Measurements from ENCODE around the gene LIMS1. TPM values are rescaled to one million over a fixed set of nuclear protein-coding genes. Genes with fewer than 3 reads are reported as not detected.
A peak's percentile ranks its signal among the peaks of the same experiment; 100 is the strongest.

LIMS1 gene
- total RNA-seq, 1 experiment from 2014 or later, result 58.1 TPM

GRCh38 chr2:108607706-108608301 is 73.5 kb downstream of the LIMS1 start:
- peak; percentile 46 for DNase-seq
- no peaks in the 10 kb centered on the region for H3K36me3 ChIP-seq (replicated peaks; ENCODE audit: control insufficient read depth, insufficient read depth, low read length)
- no peaks in the 10 kb centered on the region for H3K27me3 ChIP-seq (ENCODE audit: control insufficient read depth, insufficient read depth, low read length)
- H3K4me3 ChIP-seq (ENCODE audit: insufficient read depth, low read depth, low read length), result no peak overlapping the region

DNA sequence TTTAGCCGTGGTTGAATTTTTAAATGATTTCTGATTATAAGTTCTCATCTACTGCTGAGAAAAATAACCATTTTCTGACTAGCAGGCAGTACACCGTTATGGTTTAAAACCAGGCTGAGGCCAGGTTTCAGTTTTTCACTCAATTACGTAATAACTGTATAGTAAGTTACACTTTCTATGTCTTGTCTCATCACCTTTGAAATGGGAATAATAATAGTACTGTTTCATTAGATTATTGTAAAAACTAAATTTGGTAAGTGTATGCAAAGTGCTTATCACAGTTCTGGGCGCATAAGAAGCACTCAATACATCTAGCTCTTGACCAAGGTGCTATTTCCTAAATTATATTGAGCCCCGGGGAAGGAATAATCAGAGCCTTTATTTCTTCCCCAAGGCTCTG is 76.8 kb downstream of the LIMS1 start:
- no peak for DNase-seq
- H3K27me3 ChIP-seq (ENCODE audit: control insufficient read depth, insufficient read depth, low read length), result no peaks in the 10 kb centered on the region
- no peaks in the 10 kb centered on the region; the same call in 1 of the 2 replicates for H3K36me3 ChIP-seq (replicated peaks; ENCODE audit: control insufficient read depth, insufficient read depth, low read length)
- no peak overlapping the region for H3K4me3 ChIP-seq (ENCODE audit: insufficient read depth, low read depth, low read length)

GRCh38 chr2:108612153-108612513 is 77.9 kb downstream of the LIMS1 start:
- Histone ChIP-seq H3K36me3 (replicated peaks; ENCODE audit: control insufficient read depth, insufficient read depth, low read length) (no peaks in the 10 kb centered on the region; the same call in 1 of the 2 replicates), H3K27me3 (ENCODE audit: control insufficient read depth, insufficient read depth, low read length) (no peaks in the 10 kb centered on the region), H3K4me3 (ENCODE audit: insufficient read depth, low read depth, low read length) (no peak overlapping the region)
- no peak for DNase-seq

GRCh38 chr2:108612514-108613183 is 78.4 kb downstream of the LIMS1 start:
- no peaks in the 10 kb centered on the region; the same call in 1 of the 2 replicates for H3K36me3 ChIP-seq (replicated peaks; ENCODE audit: control insufficient read depth, insufficient read depth, low read length)
- H3K27me3 ChIP-seq (ENCODE audit: control insufficient read depth, insufficient read depth, low read length), result no peaks in the 10 kb centered on the region
- H3K4me3 ChIP-seq (ENCODE audit: insufficient read depth, low read depth, low read length), result no peak overlapping the region
- DNase-seq, result no peak

DNA sequence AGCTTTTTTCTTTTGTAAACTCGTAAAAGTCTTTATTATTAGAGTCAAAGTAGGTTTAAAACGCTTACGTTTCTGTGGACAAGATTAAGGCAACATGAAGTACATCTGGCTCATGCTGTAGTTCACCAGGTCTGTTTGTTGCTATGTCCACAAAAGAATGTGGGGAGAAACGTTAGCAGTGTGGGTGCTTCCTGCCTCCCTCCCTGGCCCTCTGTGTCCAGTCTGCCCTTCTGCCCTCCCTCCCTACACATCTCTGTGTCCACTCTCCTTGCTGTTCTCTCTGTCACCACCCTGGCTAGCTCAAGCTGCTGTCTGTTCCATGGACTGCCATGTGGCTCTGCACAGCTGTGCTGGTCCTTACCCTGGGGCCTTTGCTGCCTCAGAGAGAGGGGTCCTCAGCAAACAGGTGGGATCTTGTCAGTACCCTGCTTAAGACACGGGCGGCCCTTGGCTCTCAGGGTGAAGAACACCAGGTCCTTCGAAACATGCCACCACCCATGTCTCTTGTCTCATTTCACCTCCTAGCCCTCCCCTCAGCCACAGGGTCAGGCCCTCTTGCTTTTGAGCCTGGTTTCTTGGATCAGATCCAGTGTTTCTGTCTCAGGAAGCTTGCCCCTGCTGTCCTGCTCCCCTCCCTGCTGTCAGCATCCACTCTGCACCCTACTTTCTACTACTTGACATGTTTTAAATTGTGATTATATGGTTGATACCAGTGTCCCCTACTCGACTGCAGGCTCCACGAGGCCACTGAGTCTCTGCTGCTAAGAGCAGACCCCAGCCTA is 79.2 kb downstream of the LIMS1 start:
- no peaks in the 10 kb centered on the region; the same call in 1 of the 2 replicates for H3K36me3 ChIP-seq (replicated peaks; ENCODE audit: control insufficient read depth, insufficient read depth, low read length)
- no peak overlapping the region for H3K4me3 ChIP-seq (ENCODE audit: insufficient read depth, low read depth, low read length)
- no peaks in the 10 kb centered on the region for H3K27me3 ChIP-seq (ENCODE audit: control insufficient read depth, insufficient read depth, low read length)
- no peak for DNase-seq

DNA sequence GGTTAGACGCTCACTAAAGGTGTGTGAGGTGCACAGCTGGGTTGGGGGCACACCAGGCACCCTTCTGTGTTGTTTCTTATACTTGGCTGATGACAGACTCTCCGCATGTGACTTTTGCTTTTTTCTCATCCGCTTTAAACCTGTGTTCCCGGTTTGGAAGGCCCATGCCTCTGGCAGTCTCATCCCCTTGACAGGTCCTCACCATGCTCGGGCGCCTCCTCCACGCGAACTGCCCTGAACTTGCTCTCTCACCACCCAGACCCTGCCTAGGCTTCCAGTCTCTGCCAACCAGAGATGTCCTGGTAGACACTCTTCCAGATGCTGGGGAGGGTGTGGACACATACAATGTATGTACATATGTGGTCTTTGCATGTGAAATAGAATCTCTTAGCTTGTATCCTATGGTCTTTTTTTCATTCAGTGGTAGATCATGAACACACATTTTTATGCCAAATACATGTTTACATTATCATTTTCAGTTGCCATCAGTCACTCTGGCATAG is 79.8 kb downstream of the LIMS1 start:
- DNase-seq, result no peak
- H3K4me3 ChIP-seq (ENCODE audit: insufficient read depth, low read depth, low read length), result no peak overlapping the region
- no peaks in the 10 kb centered on the region; the same call in 1 of the 2 replicates for H3K36me3 ChIP-seq (replicated peaks; ENCODE audit: control insufficient read depth, insufficient read depth, low read length)
- no peaks in the 10 kb centered on the region for H3K27me3 ChIP-seq (ENCODE audit: control insufficient read depth, insufficient read depth, low read length)

DNA sequence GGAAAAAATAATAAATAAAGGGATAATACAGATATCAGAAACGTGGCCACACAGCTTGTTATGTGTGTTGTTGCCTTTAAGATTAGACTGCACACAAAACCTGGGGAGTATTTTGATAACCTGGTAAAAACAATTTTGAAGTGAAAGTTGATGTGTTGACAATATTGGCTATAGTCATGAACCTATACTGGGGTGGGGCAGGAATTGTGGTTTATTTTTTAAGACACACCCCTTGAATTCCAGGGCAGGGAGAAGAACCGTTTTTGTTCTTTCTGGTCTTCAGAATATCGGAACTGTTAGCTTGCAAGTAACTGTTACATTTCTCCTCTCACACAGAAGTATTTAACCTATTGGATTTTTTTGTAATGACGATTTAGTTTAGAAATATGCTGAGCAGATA is 80.4 kb downstream of the LIMS1 start:
- Histone ChIP-seq H3K4me3 (ENCODE audit: insufficient read depth, low read depth, low read length) (no peak overlapping the region), H3K27me3 (ENCODE audit: control insufficient read depth, insufficient read depth, low read length) (no peaks in the 10 kb centered on the region), H3K36me3 (replicated peaks; ENCODE audit: control insufficient read depth, insufficient read depth, low read length) (no peaks in the 10 kb centered on the region; the same call in 1 of the 2 replicates)
- DNase-seq, result no peak

DNA sequence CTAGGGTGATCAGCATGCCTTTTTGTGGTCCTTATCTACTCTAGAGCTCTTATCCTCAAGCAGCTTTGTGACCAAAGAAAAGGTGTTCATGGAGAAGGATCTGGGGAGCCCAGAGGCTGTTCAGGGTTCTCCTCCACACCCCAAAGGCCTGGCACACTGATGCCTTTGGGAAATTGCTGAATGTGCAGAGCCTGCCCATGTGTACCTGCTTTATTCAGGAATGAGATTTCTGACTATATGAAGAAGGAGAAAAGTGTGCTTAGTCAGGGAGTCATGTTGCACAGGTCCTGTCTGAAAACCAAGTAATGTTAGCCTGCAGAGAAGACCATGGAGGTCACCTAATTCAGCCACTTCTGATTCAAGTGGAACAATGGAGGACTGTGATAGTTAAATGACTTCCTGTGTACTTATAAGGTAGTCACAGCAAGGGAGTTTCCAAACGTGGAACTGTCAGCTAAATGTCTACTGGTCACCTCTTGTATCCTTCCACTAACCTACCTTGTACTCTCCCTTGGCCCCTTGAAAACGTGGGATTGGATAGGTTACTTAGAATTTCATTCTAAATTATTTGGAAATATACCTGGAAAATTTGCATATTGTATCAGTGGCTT is 81.3 kb downstream of the LIMS1 start:
- no peak for DNase-seq
- Histone ChIP-seq H3K4me3 (ENCODE audit: insufficient read depth, low read depth, low read length) (no peak overlapping the region), H3K27me3 (ENCODE audit: control insufficient read depth, insufficient read depth, low read length) (no peaks in the 10 kb centered on the region), H3K36me3 (replicated peaks; ENCODE audit: control insufficient read depth, insufficient read depth, low read length) (no peaks in the 10 kb centered on the region; the same call in 1 of the 2 replicates)

GRCh38 chr2:108616318-108616717 is 82.0 kb downstream of the LIMS1 start:
- no peaks in the 10 kb centered on the region for H3K27me3 ChIP-seq (ENCODE audit: control insufficient read depth, insufficient read depth, low read length)
- no peaks in the 10 kb centered on the region; the same call in 1 of the 2 replicates for H3K36me3 ChIP-seq (replicated peaks; ENCODE audit: control insufficient read depth, insufficient read depth, low read length)
- no peak overlapping the region for H3K4me3 ChIP-seq (ENCODE audit: insufficient read depth, low read depth, low read length)
- no peak for DNase-seq

DNA sequence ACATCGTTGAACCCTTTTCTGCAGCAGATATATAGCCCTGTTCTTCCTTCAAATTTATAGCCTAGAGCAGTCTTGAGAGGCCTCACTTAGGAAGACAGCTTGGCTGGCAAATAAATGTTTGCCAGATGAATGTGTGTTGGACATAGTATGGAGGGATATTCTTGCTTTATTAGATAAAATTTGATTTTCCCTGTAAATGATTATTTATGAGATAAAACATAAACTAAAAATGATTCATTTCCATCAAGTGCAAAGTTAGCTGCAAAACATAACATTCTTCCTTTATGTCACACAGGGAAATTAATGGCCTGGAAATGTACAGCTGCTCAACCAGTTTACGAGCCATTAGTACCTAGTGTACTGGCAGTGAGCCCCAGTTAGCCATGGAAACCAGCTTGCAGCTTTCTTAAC is 82.5 kb downstream of the LIMS1 start:
- DNase-seq, result no peak
- no peaks in the 10 kb centered on the region; the same call in 1 of the 2 replicates for H3K36me3 ChIP-seq (replicated peaks; ENCODE audit: control insufficient read depth, insufficient read depth, low read length)
- H3K27me3 ChIP-seq (ENCODE audit: control insufficient read depth, insufficient read depth, low read length), result no peaks in the 10 kb centered on the region
- no peak overlapping the region for H3K4me3 ChIP-seq (ENCODE audit: insufficient read depth, low read depth, low read length)

- H3K36me3 ChIP-seq (replicated peaks; ENCODE audit: control insufficient read depth, insufficient read depth, low read length), result no peaks in the 10 kb centered on the region; the same call in 1 of the 2 replicates
Measured at GRCh38 chr2:108617617-108618016, 83.3 kb downstream of the LIMS1 start.

GRCh38 chr2:108619925-108620620 is 85.8 kb downstream of the LIMS1 start:
- no peak for DNase-seq
- no peak overlapping the region for H3K4me3 ChIP-seq (ENCODE audit: insufficient read depth, low read depth, low read length)
- no peaks in the 10 kb centered on the region for H3K27me3 ChIP-seq (ENCODE audit: control insufficient read depth, insufficient read depth, low read length)
- H3K36me3 ChIP-seq (replicated peaks; ENCODE audit: control insufficient read depth, insufficient read depth, low read length), result no peaks in the 10 kb centered on the region

More at GRCh38 chr2:108617617-108618016, 83.3 kb downstream of the LIMS1 start:
- DNase-seq, result no peak
- no peak overlapping the region for H3K4me3 ChIP-seq (ENCODE audit: insufficient read depth, low read depth, low read length)
- no peaks in the 10 kb centered on the region for H3K27me3 ChIP-seq (ENCODE audit: control insufficient read depth, insufficient read depth, low read length)

DNA sequence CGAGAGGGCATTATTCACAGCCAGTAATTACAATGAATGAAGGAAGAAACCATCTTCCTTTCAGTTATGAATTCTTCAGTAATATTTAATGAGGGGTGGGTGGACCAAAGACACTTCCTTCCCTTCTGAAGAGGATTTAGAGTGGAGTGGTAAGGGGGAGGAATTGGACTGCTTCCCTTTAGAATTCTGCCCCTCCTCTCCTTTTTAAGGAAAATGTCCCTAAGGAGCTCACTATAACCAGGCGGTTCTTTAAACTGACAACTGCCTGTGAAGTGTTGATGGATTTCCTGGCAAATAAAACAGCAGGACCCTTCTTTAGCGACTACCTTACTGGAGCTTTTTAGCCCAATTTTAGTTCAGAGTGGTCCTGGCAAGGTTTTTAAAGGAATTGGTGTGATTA is 86.4 kb downstream of the LIMS1 start:
- DNase-seq, result no peak
- H3K36me3 ChIP-seq (replicated peaks; ENCODE audit: control insufficient read depth, insufficient read depth, low read length), result no peaks in the 10 kb centered on the region
- no peak overlapping the region for H3K4me3 ChIP-seq (ENCODE audit: insufficient read depth, low read depth, low read length)
- no peaks in the 10 kb centered on the region for H3K27me3 ChIP-seq (ENCODE audit: control insufficient read depth, insufficient read depth, low read length)

GRCh38 chr2:108621087-108621559 is 86.9 kb downstream of the LIMS1 start:
- Histone ChIP-seq H3K36me3 (replicated peaks; ENCODE audit: control insufficient read depth, insufficient read depth, low read length) (no peaks in the 10 kb centered on the region), H3K4me3 (ENCODE audit: insufficient read depth, low read depth, low read length) (0 out of 2 replicates have a peak overlapping the region, but pooled peaks have one; percentile 8), H3K27me3 (ENCODE audit: control insufficient read depth, insufficient read depth, low read length) (no peaks in the 10 kb centered on the region)
- DNase-seq, result no peak
